CD14-positive monocyte (primary cell): Measurements from ENCODE around the gene DPH1. TPM values are rescaled to one million over a fixed set of nuclear protein-coding genes. Genes with fewer than 3 reads are reported as not detected.

Experiments used
- DNase-seq, 3 donors: peaks; one replicate each; pipeline ENCODE4 v3.0.0-alpha.2; 2011 to 2022
- H2AFZ ChIP-seq: 2 replicates; pipeline ENCODE4 v1.6.0; 2012; ENCODE audit warnings: mild to moderate bottlenecking, low read depth, low read length, inconsistent platforms; ENCODE audit not compliant: insufficient read depth, poor library complexity, severe bottlenecking
- H3K27ac ChIP-seq, 2 donors: 1 replicate in 1 of 2; 2 replicates in 1 of 2; pipeline ENCODE4 v1.5.1; 2012 to 2013; ENCODE audit warnings: low read length in 2 of 2, control low read depth in 1 of 2, inconsistent platforms in 1 of 2, low read depth in 1 of 2, mild to moderate bottlenecking in 1 of 2
- H3K27me3 ChIP-seq, 2 donors: one replicate each; pipeline versions ENCODE4 v1.6.0 to v1.6.1; 2011 to 2013; ENCODE audit warnings: low read length in 2 of 2; ENCODE audit not compliant: control insufficient read depth in 2 of 2, insufficient read depth in 2 of 2
- H3K36me3 ChIP-seq, 2 donors: replicated peaks in 1 of 2; 1 replicate in 1 of 2; 2 replicates in 1 of 2; pipeline versions ENCODE4 v1.5.1 to v1.6.1; 2012 to 2013; ENCODE audit warnings: low read length in 2 of 2, control low read depth in 1 of 2, inconsistent platforms in 1 of 2, mild to moderate bottlenecking in 1 of 2; ENCODE audit not compliant: insufficient read depth in 2 of 2, control insufficient read depth in 1 of 2
- H3K4me1 ChIP-seq, 2 donors: 1 replicate in 1 of 2; 2 replicates in 1 of 2; pipeline versions ENCODE4 v1.5.1 to v1.6.1; 2012 to 2013; ENCODE audit warnings: low read length in 2 of 2, control low read depth in 1 of 2, inconsistent platforms in 1 of 2, mild to moderate bottlenecking in 1 of 2, moderate library complexity in 1 of 2; ENCODE audit not compliant: insufficient read depth in 2 of 2, control insufficient read depth in 1 of 2
- H3K4me2 ChIP-seq: replicated peaks from 2 replicates; pipeline ENCODE3; 2012; ENCODE audit warnings: low read length, moderate library complexity, mild to moderate bottlenecking; ENCODE audit not compliant: poor library complexity, severe bottlenecking; ENCODE audit errors: extremely low read depth
- H3K4me3 ChIP-seq, 3 experiments: fragments of 200-600 bp in 1 of 3; sonication (generic) in 1 of 3; replicated peaks in 1 of 3; 1 replicate in 2 of 3; 2 replicates in 1 of 3; pipeline ENCODE4 v1.5.1; 2011 to 2013; ENCODE audit warnings: low read length in 3 of 3, mild to moderate bottlenecking in 3 of 3, control low read depth in 2 of 3, low read depth in 2 of 3, inconsistent platforms in 1 of 3, moderate library complexity in 1 of 3
- H3K79me2 ChIP-seq: 2 replicates; pipeline ENCODE4 v1.6.0; 2012; ENCODE audit warnings: mild to moderate bottlenecking, control low read depth, inconsistent platforms, low read length, moderate library complexity; ENCODE audit not compliant: insufficient read depth
- H3K9ac ChIP-seq: 2 replicates; pipeline ENCODE4 v1.6.0; 2017; ENCODE audit warnings: low read length, mild to moderate bottlenecking; ENCODE audit not compliant: insufficient read depth, poor library complexity, severe bottlenecking
- H3K9me3 ChIP-seq, 2 donors: replicated peaks in 1 of 2; 1 replicate in 1 of 2; 2 replicates in 1 of 2; pipeline versions ENCODE4 v1.5.1 to v1.6.1; 2012 to 2013; ENCODE audit warnings: low read length in 2 of 2, control low read depth in 1 of 2; ENCODE audit not compliant: control insufficient read depth in 1 of 2, insufficient read depth in 1 of 2
- H4K20me1 ChIP-seq: 2 replicates; pipeline ENCODE4 v1.6.0; 2012; ENCODE audit warnings: mild to moderate bottlenecking, low read length, control low read depth, moderate library complexity; ENCODE audit not compliant: insufficient read depth
- H3K27ac Mint-ChIP-seq, 7 donors: one replicate each; pipeline ENCODE4 v1.8.0; 2020; ENCODE audit warnings: mild to moderate bottlenecking in 7 of 7, mixed read lengths in 7 of 7, moderate library complexity in 6 of 7, inconsistent platforms in 2 of 7
- H3K27me3 Mint-ChIP-seq, 3 donors: one replicate each; pipeline ENCODE4 v1.8.0; 2021 to 2022; ENCODE audit warnings: low read depth in 3 of 3, mild to moderate bottlenecking in 3 of 3, mixed read lengths in 3 of 3, moderate library complexity in 3 of 3, inconsistent platforms in 1 of 3
- H3K36me3 Mint-ChIP-seq, 2 donors: one replicate each; pipeline ENCODE4 v1.8.0; 2020; ENCODE audit warnings: mixed read lengths in 2 of 2, inconsistent platforms in 1 of 2, mild to moderate bottlenecking in 1 of 2
- H3K4me1 Mint-ChIP-seq: one replicate; pipeline ENCODE4 v1.8.0; 2020; ENCODE audit warnings: mild to moderate bottlenecking, mixed read lengths
- H3K4me3 Mint-ChIP-seq, 2 donors: one replicate each; pipeline ENCODE4 v1.8.0; 2020; ENCODE audit warnings: mild to moderate bottlenecking in 2 of 2, mixed read lengths in 2 of 2, moderate library complexity in 1 of 2
- H3K9me3 Mint-ChIP-seq, 7 donors: one replicate each; pipeline ENCODE4 v1.8.0; 2020 to 2022; ENCODE audit warnings: mixed read lengths in 7 of 7, mild to moderate bottlenecking in 6 of 7, moderate library complexity in 6 of 7, inconsistent platforms in 2 of 7
- CTCF ChIP-seq: fragments of 200-600 bp; IDR thresholded peaks from one replicate; pipeline ENCODE4 v1.8.0; 2022; ENCODE audit warnings: antibody characterized with exemption, mild to moderate bottlenecking
- WGBS: methylation state at CpG from one replicate; pipeline ENCODE4 v1.1.5; 2013; ENCODE audit warnings: missing lambda C conversion rate; ENCODE audit not compliant: insufficient coverage; 5-methylcytosine and 5-hydroxymethylcytosine counted together
- intact Hi-C, 2 donors: fragments of 100-400 bp; cut with micrococcal nuclease; formaldehyde crosslinking; loops; one replicate each; pipeline versions ENCODE4 v1.15.0 to v1.15.1; 2023
- polyA plus RNA-seq, 3 donors: library from polyadenylated mRNA; depleted of rRNA in 1 of 3; unstranded in 2 of 3; stranded (reverse) in 1 of 3; fragments of 300-500 nt in 2 of 3; fragments of >200 nt in 1 of 3; fragmentation: Illumina TruSeq in 2 of 3; gene quantifications; 1 replicate in 2 of 3; 2 replicates in 1 of 3; pipeline ENCODE4 v1.2.3, GENCODE V29; 2012 to 2021

DPH1 gene
- polyA plus RNA-seq, 3 donors = 7.5 to 29.4 (median 9.3) TPM

GRCh38 chr17:2077040-2077439 is 47.1 kb downstream of the DPH1 start:
- no peak for TF ChIP-seq CTCF
- no peaks in the 10 kb centered on the region for H3K9me3 ChIP-seq
- intact Hi-C loops = no loop called here
- no peak overlapping the region for H3K4me3 Mint-ChIP-seq
- H3K36me3 Mint-ChIP-seq = peaks cover 61 to 68% of the 10 kb centered on the region in 2 donors
- H3K4me3 ChIP-seq = no peak overlapping the region
- no peak overlapping the region for H2AFZ ChIP-seq
- H3K27ac Mint-ChIP-seq = no peak overlapping the region
- no peak overlapping the region for H3K27ac ChIP-seq
- H3K27me3 ChIP-seq = no peaks in the 10 kb centered on the region
- peaks cover 0 to 5% (median 0%) of the 10 kb centered on the region in 7 donors for H3K9me3 Mint-ChIP-seq
- H3K4me1 Mint-ChIP-seq = peaks cover 23% of the 10 kb centered on the region
- no peaks in the 10 kb centered on the region for H3K79me2 ChIP-seq
- H3K36me3 ChIP-seq = peaks cover 16 to 38% of the 10 kb centered on the region in 2 donors
- H3K27me3 Mint-ChIP-seq = peaks cover 4 to 7% (median 5%) of the 10 kb centered on the region in 3 donors
- DNase-seq = no peak
- peaks cover 18 to 25% of the 10 kb centered on the region in 2 donors for H3K4me1 ChIP-seq
- WGBS = 93% methylated on average over 8 of the region's 8 CpGs
- no peak overlapping the region for H3K4me2 ChIP-seq
- no peak overlapping the region for H3K9ac ChIP-seq
- no peaks in the 10 kb centered on the region for H4K20me1 ChIP-seq

DNA sequence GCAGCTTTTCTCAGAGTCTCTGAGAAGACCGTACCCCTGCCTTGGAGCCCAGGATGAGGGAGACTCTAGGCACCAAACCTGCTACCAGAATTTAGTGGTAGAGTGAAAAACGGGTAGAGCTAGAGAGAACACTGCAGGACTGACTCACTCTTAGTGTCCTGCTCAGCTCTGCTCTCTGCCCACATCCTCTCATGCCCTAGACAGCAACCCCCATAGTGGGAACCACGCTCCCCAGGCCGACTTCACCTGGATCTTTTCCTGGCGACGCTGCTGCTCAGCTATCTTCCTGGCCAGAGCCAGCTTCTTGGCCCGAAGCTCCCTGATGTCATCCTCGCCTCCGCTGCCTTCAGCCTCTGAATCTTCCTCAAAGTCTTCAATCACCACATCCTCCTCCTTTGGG is 51.6 kb downstream of the DPH1 start:
- peaks cover 0 to 6% of the 10 kb centered on the region in 2 donors for H3K27me3 ChIP-seq
- no peaks in the 10 kb centered on the region for H3K79me2 ChIP-seq
- H3K4me2 ChIP-seq = no peak overlapping the region
- H2AFZ ChIP-seq = no peak overlapping the region
- H3K9me3 ChIP-seq = no peaks in the 10 kb centered on the region
- TF ChIP-seq CTCF = no peak
- peaks cover 0 to 3% (median 0%) of the 10 kb centered on the region in 7 donors for H3K9me3 Mint-ChIP-seq
- DNase-seq = no peak
- peak overlapping the region in 1 of 2 donors; percentile 38 for H3K4me3 Mint-ChIP-seq
- H3K36me3 ChIP-seq = peaks cover 16 to 48% of the 10 kb centered on the region in 2 donors
- H3K27me3 Mint-ChIP-seq = peaks cover 9 to 28% (median 24%) of the 10 kb centered on the region in 3 donors
- 99% methylated on average over 7 of the region's 9 CpGs for WGBS
- H3K27ac Mint-ChIP-seq = peak overlapping the region in 3 of 7 donors; percentile 43 to 83 (median 47)
- H3K27ac ChIP-seq = no peak overlapping the region
- no peak overlapping the region for H3K9ac ChIP-seq
- peaks cover 44% of the 10 kb centered on the region for H3K4me1 Mint-ChIP-seq
- H3K4me3 ChIP-seq = no peak overlapping the region
- peaks cover 75 to 77% of the 10 kb centered on the region in 2 donors for H3K36me3 Mint-ChIP-seq
- H3K4me1 ChIP-seq = peaks cover 43 to 50% of the 10 kb centered on the region in 2 donors
- no peaks in the 10 kb centered on the region for H4K20me1 ChIP-seq
- intact Hi-C loops = loop anchor here in 1 of 2 donors (5.0 kb wide), 1 partner anchor 41 kb away; no protein-coding TSS in a partner anchor
